ENCODE data around the gene ZNF710. TPM values are rescaled to one million over a fixed set of nuclear protein-coding genes. Genes with fewer than 3 reads are reported as not detected.

Gene ZNF710
- total RNA-seq, 4 donors from 2014 or later: 8.9 to 17.2 (median 11.5) TPM

- Histone ChIP-seq H3K27me3 (no peaks in the 10 kb centered on the region), H3K9me3 (no peaks in the 10 kb centered on the region), H3K36me3 (no peaks in the 10 kb centered on the region), H3K4me1 (peaks cover 9 to 19% of the 10 kb centered on the region in 2 donors), H3K27ac (peak overlapping the region; percentile 86), H3K4me3 (replicated peaks in 1 of 3) (no peak overlapping the region)
- TF ChIP-seq, protein P1, sequence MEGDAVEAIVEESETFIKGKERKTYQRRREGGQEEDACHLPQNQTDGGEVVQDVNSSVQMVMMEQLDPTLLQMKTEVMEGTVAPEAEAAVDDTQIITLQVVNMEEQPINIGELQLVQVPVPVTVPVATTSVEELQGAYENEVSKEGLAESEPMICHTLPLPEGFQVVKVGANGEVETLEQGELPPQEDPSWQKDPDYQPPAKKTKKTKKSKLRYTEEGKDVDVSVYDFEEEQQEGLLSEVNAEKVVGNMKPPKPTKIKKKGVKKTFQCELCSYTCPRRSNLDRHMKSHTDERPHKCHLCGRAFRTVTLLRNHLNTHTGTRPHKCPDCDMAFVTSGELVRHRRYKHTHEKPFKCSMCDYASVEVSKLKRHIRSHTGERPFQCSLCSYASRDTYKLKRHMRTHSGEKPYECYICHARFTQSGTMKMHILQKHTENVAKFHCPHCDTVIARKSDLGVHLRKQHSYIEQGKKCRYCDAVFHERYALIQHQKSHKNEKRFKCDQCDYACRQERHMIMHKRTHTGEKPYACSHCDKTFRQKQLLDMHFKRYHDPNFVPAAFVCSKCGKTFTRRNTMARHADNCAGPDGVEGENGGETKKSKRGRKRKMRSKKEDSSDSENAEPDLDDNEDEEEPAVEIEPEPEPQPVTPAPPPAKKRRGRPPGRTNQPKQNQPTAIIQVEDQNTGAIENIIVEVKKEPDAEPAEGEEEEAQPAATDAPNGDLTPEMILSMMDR (IDR thresholded peaks at IDR 0.05): no peak
- TF ChIP-seq POLR2A (IDR thresholded peaks at IDR 0.05): no peak
- intact Hi-C loops (cut with DNase I): loop anchor here (5.0 kb wide), 1 partner anchor 173 kb away; no protein-coding TSS in a partner anchor
- WGBS, 2 donors: 84 to 93% methylated on average over 5 of the region's 5 CpGs
- no peak for DNase-seq
These were observed 73.8 kb downstream of the ZNF710 start for GRCh38 chr15:90074916-90075315.

DNA sequence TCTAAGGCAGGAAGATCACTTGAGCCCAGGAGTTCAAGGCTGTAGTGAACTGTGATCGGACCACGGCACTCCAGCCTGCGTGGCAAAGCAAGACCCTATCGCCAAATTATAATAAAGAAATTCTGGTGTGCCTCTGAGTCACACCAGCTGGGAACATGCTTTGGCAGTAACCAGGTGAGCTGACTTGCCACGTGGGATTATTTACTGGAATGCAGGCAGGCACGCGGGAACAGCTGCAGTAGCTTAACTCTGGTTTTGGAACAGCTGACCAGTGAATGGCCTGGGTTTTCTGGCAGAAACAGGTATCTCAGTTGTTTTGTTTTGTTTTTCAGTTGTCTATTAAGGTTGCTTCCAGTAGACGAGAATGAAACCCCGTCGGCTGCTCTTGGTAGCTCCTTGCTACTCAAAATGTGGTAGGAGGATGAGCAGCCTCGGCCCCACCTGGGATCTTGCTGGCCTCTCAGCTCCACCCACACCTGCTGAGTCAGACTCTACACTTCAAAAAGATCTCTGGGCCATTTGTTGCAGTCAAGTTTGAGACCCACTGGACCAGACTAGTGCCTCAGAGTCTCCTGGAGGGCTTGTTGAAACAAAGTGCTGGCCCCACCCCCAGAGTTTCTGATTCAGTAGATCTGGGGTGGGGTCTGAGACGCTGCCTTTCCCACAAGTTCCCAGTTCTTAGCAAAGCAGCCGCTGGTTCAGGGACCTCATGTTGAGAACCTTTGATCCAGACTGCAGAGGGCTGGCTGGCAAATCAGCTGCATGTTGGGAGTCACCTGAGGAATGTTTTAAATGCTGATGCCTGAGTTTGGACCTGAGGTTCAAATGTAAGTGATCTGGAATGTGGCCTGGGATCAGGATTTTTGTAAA lies 74.5 kb downstream of the ZNF710 start:
- intact Hi-C loops (cut with DNase I): no loop called here
- no peaks in the 10 kb centered on the region for H3K36me3 ChIP-seq

GRCh38 chr15:90076716-90077115 lies 75.6 kb downstream of the ZNF710 start:
- intact Hi-C loops (cut with DNase I): no loop called here
- no peak overlapping the region for H3K4me3 ChIP-seq (replicated peaks in 1 of 3)
- WGBS, 2 donors: 92 to 95% methylated on average over 6 of the region's 6 CpGs
- H3K36me3 ChIP-seq: no peaks in the 10 kb centered on the region
- no peaks in the 10 kb centered on the region for H3K9me3 ChIP-seq
- no peaks in the 10 kb centered on the region for H3K27me3 ChIP-seq
- TF ChIP-seq, protein P1 (IDR thresholded peaks at IDR 0.05): no peak
- no peak for TF ChIP-seq POLR2A (IDR thresholded peaks at IDR 0.05)
- DNase-seq: no peak
- H3K27ac ChIP-seq: peak overlapping the region; percentile 86
- peaks cover 9 to 19% of the 10 kb centered on the region in 2 donors for H3K4me1 ChIP-seq

More for the DNA sequence above, 74.5 kb downstream of the ZNF710 start:
- 47 to 57% methylated on average over 11 to 13 of the region's 13 CpGs for WGBS, 2 donors
- H3K27ac ChIP-seq: peak overlapping the region; percentile 86
- no peak overlapping the region for H3K4me3 ChIP-seq (replicated peaks in 1 of 3)
- DNase-seq: peak; percentile 84 to 89
- H3K4me1 ChIP-seq: peaks cover 9 to 19% of the 10 kb centered on the region in 2 donors
- H3K27me3 ChIP-seq: no peaks in the 10 kb centered on the region
- no peaks in the 10 kb centered on the region for H3K9me3 ChIP-seq
- TF ChIP-seq, protein P1 (IDR thresholded peaks at IDR 0.05): no peak
- TF ChIP-seq POLR2A (IDR thresholded peaks at IDR 0.05): peak in 1 of 2 donors; percentile 16

DNA sequence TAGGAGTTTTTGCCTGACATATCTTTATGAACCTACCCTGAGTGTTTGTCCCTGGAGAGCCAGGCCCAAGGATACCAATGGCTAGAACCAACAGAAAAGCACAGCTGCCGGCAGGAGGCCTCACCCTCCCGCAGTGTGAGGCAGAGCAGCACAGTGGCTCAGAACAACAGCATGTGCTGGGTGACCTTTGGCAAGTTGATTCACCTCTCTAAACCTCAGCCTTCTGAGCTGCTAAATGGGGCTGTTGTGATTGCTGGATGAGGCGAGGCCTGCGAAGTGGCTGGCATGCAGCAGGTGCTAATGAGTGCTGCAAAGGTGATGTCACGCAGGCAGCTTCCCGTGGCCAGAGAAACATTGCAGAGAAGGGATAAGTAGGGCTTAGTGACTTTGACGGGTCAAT lies 77.8 kb downstream of the ZNF710 start:
- no peaks in the 10 kb centered on the region for H3K27me3 ChIP-seq
- H3K36me3 ChIP-seq: peaks cover 1 to 4% of the 10 kb centered on the region in 2 donors
- TF ChIP-seq POLR2A (IDR thresholded peaks at IDR 0.05): no peak
- TF ChIP-seq, protein P1 (IDR thresholded peaks at IDR 0.05): no peak
- no peak overlapping the region for H3K27ac ChIP-seq
- peaks cover 9 to 19% of the 10 kb centered on the region in 2 donors for H3K4me1 ChIP-seq
- H3K9me3 ChIP-seq: no peaks in the 10 kb centered on the region
- 92 to 93% methylated on average over 5 to 7 of the region's 7 CpGs for WGBS, 2 donors
- intact Hi-C loops (cut with DNase I): no loop called here
- no peak overlapping the region for H3K4me3 ChIP-seq (replicated peaks in 1 of 3)
- DNase-seq: no peak
